Kidney epithelial cell (primary cell): Measurements from ENCODE around the gene CUBN. TPM values are rescaled to one million over a fixed set of nuclear protein-coding genes. Genes with fewer than 3 reads are reported as not detected.
A peak's percentile ranks its signal among the peaks of the same experiment; 100 is the strongest.

ENCODE experiments used
- DNase-seq: peaks from one replicate; pipeline ENCODE4 v3.0.0-alpha.2; 2010; ENCODE audit warnings: low read depth
- H3K27me3 ChIP-seq: 2 replicates; pipeline ENCODE4 v1.6.0; 2011; ENCODE audit warnings: low read length; ENCODE audit not compliant: control insufficient read depth, insufficient read depth
- H3K36me3 ChIP-seq: 2 replicates; pipeline ENCODE4 v1.5.1; 2011; ENCODE audit warnings: low read length; ENCODE audit not compliant: control insufficient read depth, insufficient read depth
- H3K4me3 ChIP-seq: 2 replicates; pipeline ENCODE4 v1.5.1; 2011; ENCODE audit warnings: low read depth, mild to moderate bottlenecking, control low read depth, low read length
- CTCF ChIP-seq: IDR thresholded peaks from 2 replicates; pipeline ENCODE4 v1.5.1; 2011; ENCODE audit warnings: mild to moderate bottlenecking, moderate library complexity, low read length, control low read depth, inconsistent platforms; ENCODE audit not compliant: insufficient read depth, poor library complexity, severe bottlenecking
- total RNA-seq: library from RNA; depleted of rRNA; stranded (reverse); fragments of >200 nt; gene quantifications from 2 replicates; pipeline ENCODE4 v1.2.3, GENCODE V29; 2015

Gene CUBN
- total RNA-seq, 1 donor from 2014 or later = 1.3 TPM

DNA sequence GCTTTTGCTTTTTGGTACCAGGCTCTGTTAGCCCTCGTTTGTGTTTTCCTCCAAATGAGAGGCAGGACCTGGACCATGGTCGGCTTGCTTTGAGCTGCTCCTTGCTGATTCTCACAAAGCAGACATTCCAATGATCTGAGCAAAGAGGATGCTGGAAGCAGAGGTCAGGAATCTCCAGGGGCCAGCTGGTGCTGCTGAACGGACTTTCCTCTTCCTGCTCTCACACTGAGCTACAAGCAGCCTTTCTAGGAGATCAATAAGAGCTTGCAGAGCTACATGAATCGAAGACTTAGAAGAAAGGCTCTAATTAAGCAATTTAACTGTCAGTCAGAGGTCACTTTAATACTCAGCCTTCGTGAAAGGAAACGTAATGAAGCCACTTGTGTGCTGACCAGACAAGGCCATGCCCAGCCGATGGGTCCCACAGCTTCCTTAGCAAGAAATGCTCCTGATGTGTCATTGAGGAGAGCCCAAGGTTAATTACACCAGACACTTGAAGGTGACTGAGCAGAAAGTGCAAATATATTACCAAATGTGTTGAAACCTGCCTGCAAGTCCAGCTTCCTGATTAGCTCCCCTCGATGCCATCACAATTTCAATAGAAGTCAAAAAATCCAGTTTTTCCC lies 161.1 kb downstream of the CUBN start:
- DNase-seq = peak; percentile 87
- H3K27me3 ChIP-seq = no peaks in the 10 kb centered on the region
- H3K36me3 ChIP-seq = no peaks in the 10 kb centered on the region
- H3K4me3 ChIP-seq = no peak overlapping the region
- no peak for TF ChIP-seq CTCF

- no peak overlapping the region for H3K4me3 ChIP-seq
- no peaks in the 10 kb centered on the region for H3K27me3 ChIP-seq
- no peaks in the 10 kb centered on the region for H3K36me3 ChIP-seq
- no peak for DNase-seq
- TF ChIP-seq CTCF = no peak
Measured at GRCh38 chr10:16967866-16968415, 161.7 kb downstream of the CUBN start.

DNA sequence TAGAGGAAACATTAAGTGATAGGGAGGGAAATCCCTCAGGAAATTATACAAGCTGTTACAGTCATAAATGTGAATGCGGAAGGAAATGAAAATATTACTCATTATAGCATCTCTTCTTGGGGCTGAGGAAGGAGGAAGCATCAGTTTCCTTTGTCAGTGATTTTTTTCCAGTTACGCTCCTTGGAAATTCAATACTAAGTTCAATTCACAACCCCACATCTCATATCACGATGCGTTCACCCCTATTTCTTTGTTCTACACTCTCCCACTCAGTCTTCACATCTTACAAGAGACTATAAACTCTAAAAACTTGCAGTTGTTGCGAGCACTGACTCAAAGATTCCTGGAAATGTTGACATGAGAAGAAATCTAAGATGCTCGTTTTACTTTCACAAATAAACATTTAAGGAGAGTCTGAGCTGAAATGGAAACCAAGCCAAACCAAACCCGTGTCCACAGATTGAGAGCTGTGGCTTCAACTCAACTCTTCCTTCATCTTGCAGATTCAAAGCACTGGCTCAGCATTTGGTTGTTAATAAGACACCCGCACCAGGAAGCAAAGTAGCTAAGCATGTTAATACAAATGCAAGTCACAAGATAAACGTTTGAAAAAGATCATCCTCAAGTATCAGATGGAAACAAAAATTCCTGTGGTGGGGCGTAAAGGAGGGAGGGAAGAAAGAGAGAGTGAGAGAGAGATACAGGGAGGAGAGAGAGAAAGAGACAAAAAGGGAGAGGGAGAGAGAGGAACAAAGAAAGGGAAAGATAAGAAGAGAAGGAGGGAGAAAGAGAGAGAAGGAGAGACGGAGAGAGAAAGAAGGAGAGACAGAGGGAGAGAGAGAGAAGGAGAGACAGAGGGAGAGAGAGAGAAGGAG lies 162.4 kb downstream of the CUBN start:
- Histone ChIP-seq H3K36me3 (no peaks in the 10 kb centered on the region), H3K27me3 (no peaks in the 10 kb centered on the region), H3K4me3 (no peak overlapping the region)
- no peak for TF ChIP-seq CTCF
- no peak for DNase-seq

DNA sequence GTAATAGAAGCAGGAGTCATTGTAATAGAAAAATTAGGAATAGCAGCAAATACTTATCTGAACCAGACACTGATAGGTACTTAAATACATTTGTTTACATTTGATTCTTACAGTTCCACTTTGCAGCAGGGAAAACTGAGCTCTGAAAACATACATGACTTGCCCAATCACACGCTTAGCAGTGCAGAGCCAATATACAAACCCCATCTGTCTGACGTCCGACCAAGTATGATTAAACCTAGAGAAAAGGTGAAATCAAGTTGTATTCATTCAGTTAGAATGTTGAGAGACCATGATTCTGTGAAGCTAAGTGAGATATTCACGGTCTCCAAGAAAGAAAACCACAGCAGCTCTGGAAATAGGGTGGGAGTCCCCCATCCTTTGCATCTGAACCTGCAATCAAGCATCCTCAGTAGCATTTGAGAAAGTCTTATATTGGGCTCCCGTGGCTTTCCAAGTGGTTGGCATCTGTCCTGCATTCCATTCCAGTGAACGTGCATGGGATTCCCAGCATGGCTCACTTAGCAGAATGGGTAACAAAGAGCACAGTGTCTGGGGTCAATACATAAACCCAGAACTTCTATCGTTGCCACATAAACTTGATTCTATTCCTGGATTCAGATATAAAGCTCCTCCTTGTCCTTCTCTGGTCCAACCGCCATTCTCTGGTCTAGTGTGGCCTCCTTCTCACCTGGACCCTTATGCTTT lies 163.7 kb downstream of the CUBN start:
- Histone ChIP-seq H3K27me3 (no peaks in the 10 kb centered on the region), H3K4me3 (no peak overlapping the region), H3K36me3 (no peaks in the 10 kb centered on the region)
- peak; percentile 95 for DNase-seq
- no peak for TF ChIP-seq CTCF

- no peaks in the 10 kb centered on the region for H3K36me3 ChIP-seq
- no peak for TF ChIP-seq CTCF
- DNase-seq = no peak
- no peak overlapping the region for H3K4me3 ChIP-seq
- H3K27me3 ChIP-seq = no peaks in the 10 kb centered on the region
Measured at GRCh38 chr10:16965344-16965616, 164.3 kb downstream of the CUBN start.
